Measurements from ENCODE around the gene GNAZ.
A peak's percentile ranks its signal among the peaks of the same experiment; 100 is the strongest.

The GNAZ gene

GRCh38 chr22:23158516-23159290 lies 88.4 kb downstream of the GNAZ start:
- no peak overlapping the region for H3K27ac ChIP-seq
- no peak for TF ChIP-seq CTCF (IDR thresholded peaks at IDR 0.05)
- intact Hi-C loops (cut with DNase I; ENCODE audit: low total_unique reads): no loop called here
- H3K9me3 ChIP-seq: no peaks in the 10 kb centered on the region
- H3K36me3 ChIP-seq: peaks cover 0 to 51% (median 9%) of the 10 kb centered on the region in 3 donors
- H3K27me3 ChIP-seq: no peaks in the 10 kb centered on the region
- H3K4me1 ChIP-seq: peaks cover 0 to 2% (median 0%) of the 10 kb centered on the region in 4 donors
- no peak for DNase-seq
- no peak overlapping the region for H3K4me3 ChIP-seq

GRCh38 chr22:23159291-23159630 lies 88.9 kb downstream of the GNAZ start:
- no peak for DNase-seq
- Histone ChIP-seq H3K4me3 (no peak overlapping the region), H3K9me3 (no peaks in the 10 kb centered on the region), H3K27me3 (no peaks in the 10 kb centered on the region), H3K4me1 (peaks cover 0 to 5% (median 0%) of the 10 kb centered on the region in 4 donors), H3K36me3 (peaks cover 0 to 47% (median 9%) of the 10 kb centered on the region in 3 donors), H3K27ac (no peak overlapping the region)
- no peak for TF ChIP-seq CTCF (IDR thresholded peaks at IDR 0.05)
- intact Hi-C loops (cut with DNase I; ENCODE audit: low total_unique reads): no loop called here

DNA sequence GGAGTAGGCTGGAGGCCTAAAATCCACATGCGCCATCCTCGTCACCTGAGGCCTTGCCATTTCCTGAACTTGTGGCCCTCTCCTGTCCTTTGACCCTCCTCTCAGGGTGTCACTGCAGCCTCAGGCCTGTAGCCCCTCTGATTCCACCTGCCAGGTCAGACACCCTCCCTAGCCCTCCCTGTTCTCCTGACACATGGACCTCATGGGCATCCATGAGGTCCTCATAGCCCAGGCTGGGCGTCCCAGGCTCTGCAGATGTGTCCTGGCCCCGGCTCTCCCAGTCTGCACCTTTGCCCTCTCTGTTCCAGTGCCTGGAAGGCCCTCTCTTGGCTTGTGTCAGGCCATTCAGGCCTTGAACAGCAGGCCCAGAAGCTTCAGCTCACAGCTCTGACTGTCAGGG lies 90.7 kb downstream of the GNAZ start:
- DNase-seq: no peak
- Histone ChIP-seq H3K9me3 (no peaks in the 10 kb centered on the region), H3K4me3 (no peak overlapping the region), H3K27ac (no peak overlapping the region), H3K4me1 (peaks cover 0 to 5% (median 0%) of the 10 kb centered on the region in 4 donors), H3K36me3 (peaks cover 0 to 43% (median 9%) of the 10 kb centered on the region in 3 donors), H3K27me3 (no peaks in the 10 kb centered on the region)
- intact Hi-C loops (cut with DNase I; ENCODE audit: low total_unique reads): no loop called here
- no peak for TF ChIP-seq CTCF (IDR thresholded peaks at IDR 0.05)

GRCh38 chr22:23161574-23161973 lies 91.3 kb downstream of the GNAZ start:
- Histone ChIP-seq H3K4me3 (no peak overlapping the region), H3K27ac (no peak overlapping the region), H3K27me3 (no peaks in the 10 kb centered on the region), H3K9me3 (no peaks in the 10 kb centered on the region), H3K36me3 (peaks cover 0 to 43% (median 9%) of the 10 kb centered on the region in 3 donors), H3K4me1 (peaks cover 0 to 5% (median 0%) of the 10 kb centered on the region in 4 donors)
- no peak for TF ChIP-seq CTCF (IDR thresholded peaks at IDR 0.05)
- DNase-seq: no peak
- intact Hi-C loops (cut with DNase I; ENCODE audit: low total_unique reads): no loop called here

- intact Hi-C loops (cut with DNase I; ENCODE audit: low total_unique reads): no loop called here
- Histone ChIP-seq H3K27ac (no peak overlapping the region), H3K4me1 (peaks cover 0 to 5% (median 0%) of the 10 kb centered on the region in 4 donors), H3K36me3 (peaks cover 0 to 37% (median 9%) of the 10 kb centered on the region in 3 donors), H3K4me3 (no peak overlapping the region), H3K9me3 (no peaks in the 10 kb centered on the region), H3K27me3 (no peaks in the 10 kb centered on the region)
- peak in 1 of 2 donors; percentile 55 for DNase-seq
- TF ChIP-seq CTCF (IDR thresholded peaks at IDR 0.05): no peak
Measured at GRCh38 chr22:23163665-23164064, 93.3 kb downstream of the GNAZ start.

Data from tibial artery (tissue), 4 donors.